DOHH2 (cell line): Measurements from ENCODE around the gene FHOD1.

Experiments
- H3F3A ChIP-seq: fragments of 200-600 bp; sonication (generic), shearing (Covaris generic); 2 replicates; pipeline ENCODE4 v1.6.0; 2016; ENCODE audit warnings: antibody characterized with exemption, mild to moderate bottlenecking; ENCODE audit not compliant: control insufficient read depth, insufficient read depth
- H3K27ac ChIP-seq: fragments of 200-600 bp; sonication (generic); 2 replicates; pipeline ENCODE4 v1.5.1; 2014; ENCODE audit warnings: low read depth, mild to moderate bottlenecking, low read length, moderate library complexity
- H3K27me3 ChIP-seq: fragments of 200-600 bp; sonication (generic); 2 replicates; pipeline ENCODE4 v1.6.1; 2014; ENCODE audit warnings: mild to moderate bottlenecking, low read length, mixed read lengths; ENCODE audit not compliant: control insufficient read depth
- H3K36me3 ChIP-seq: fragments of 200-600 bp; sonication (generic); 2 replicates; pipeline ENCODE4 v1.6.1; 2014; ENCODE audit warnings: mild to moderate bottlenecking, low read length, moderate library complexity, mixed read lengths; ENCODE audit not compliant: control insufficient read depth
- H3K4me1 ChIP-seq: fragments of 200-600 bp; sonication (generic); 2 replicates; pipeline ENCODE4 v1.6.1; 2014; ENCODE audit warnings: mild to moderate bottlenecking, low read length, mixed read lengths; ENCODE audit not compliant: control insufficient read depth
- H3K4me2 ChIP-seq: fragments of 200-600 bp; sonication (generic); 2 replicates; pipeline ENCODE4 v1.6.0; 2014; ENCODE audit warnings: mild to moderate bottlenecking, low read length, moderate library complexity
- H3K4me3 ChIP-seq: fragments of 200-600 bp; sonication (generic); 2 replicates; pipeline ENCODE4 v1.5.1; 2014; ENCODE audit warnings: mild to moderate bottlenecking, low read length, mixed read lengths
- H3K79me2 ChIP-seq: fragments of 200-600 bp; sonication (generic); 2 replicates; pipeline ENCODE4 v1.6.1; 2014; ENCODE audit warnings: mild to moderate bottlenecking, low read length, mixed read lengths; ENCODE audit not compliant: control insufficient read depth
- H3K9me2 ChIP-seq: fragments of 200-600 bp; sonication (generic); replicated peaks from 2 replicates; pipeline ENCODE4 v1.6.1; 2014; ENCODE audit warnings: mild to moderate bottlenecking, low read length, mixed read lengths; ENCODE audit not compliant: control insufficient read depth
- H3K9me3 ChIP-seq: fragments of 200-600 bp; sonication (generic); 2 replicates; pipeline ENCODE4 v1.6.1; 2014; ENCODE audit warnings: antibody characterized with exemption, low read length, mixed read lengths; ENCODE audit not compliant: control insufficient read depth, insufficient read depth
- H4K20me1 ChIP-seq: fragments of 200-600 bp; sonication (generic); 2 replicates; pipeline ENCODE4 v1.6.0; 2014; ENCODE audit warnings: low read depth, mild to moderate bottlenecking, antibody characterized with exemption, low read length, moderate library complexity; ENCODE audit not compliant: control insufficient read depth, insufficient read depth
- CTCF ChIP-seq: fragments of 200-600 bp; sonication (generic); IDR thresholded peaks from one replicate; pipeline ENCODE4 v1.5.1; 2014; ENCODE audit warnings: antibody characterized with exemption, mild to moderate bottlenecking, low read depth, low read length; ENCODE audit not compliant: poor library complexity, severe bottlenecking
- EZH2phosphoT487 ChIP-seq: fragments of 200-600 bp; sonication (generic); IDR thresholded peaks from 2 replicates; pipeline ENCODE4 v1.6.1; 2017; ENCODE audit warnings: borderline replicate concordance, mild to moderate bottlenecking, antibody characterized with exemption, low read length, moderate library complexity, mixed read lengths

The FHOD1 gene

GRCh38 chr16:67294171-67294757 is 47.0 kb upstream of the FHOD1 start:
- Histone ChIP-seq H3K9me3 (no peaks in the 10 kb centered on the region), H3K9me2 (no peaks in the 10 kb centered on the region), H3K4me1 (no peaks in the 10 kb centered on the region), H3K4me3 (no peak overlapping the region), H3K4me2 (no peak overlapping the region), H3F3A (no peaks in the 10 kb centered on the region), H3K36me3 (no peaks in the 10 kb centered on the region), H3K79me2 (no peaks in the 10 kb centered on the region), H3K27ac (no peak overlapping the region), H3K27me3 (peaks cover 19% of the 10 kb centered on the region; the same call in 1 of the 2 replicates), H4K20me1 (no peaks in the 10 kb centered on the region)
- TF ChIP-seq CTCF: no peak
- TF ChIP-seq EZH2phosphoT487: no peak

- Histone ChIP-seq H3K4me2 (no peak overlapping the region), H3K4me3 (no peak overlapping the region), H3K79me2 (no peaks in the 10 kb centered on the region), H3K9me2 (no peaks in the 10 kb centered on the region), H3K4me1 (no peaks in the 10 kb centered on the region), H3K36me3 (no peaks in the 10 kb centered on the region), H3F3A (no peaks in the 10 kb centered on the region), H3K27ac (no peak overlapping the region), H3K27me3 (peaks cover 11% of the 10 kb centered on the region; the same call in 1 of the 2 replicates), H3K9me3 (no peaks in the 10 kb centered on the region), H4K20me1 (no peaks in the 10 kb centered on the region)
- TF ChIP-seq CTCF (no peak), EZH2phosphoT487 (no peak)
Observed at GRCh38 chr16:67291461-67291860, 44.2 kb upstream of the FHOD1 start.

GRCh38 chr16:67287960-67288359 is 40.7 kb upstream of the FHOD1 start:
- Histone ChIP-seq H3F3A (no peaks in the 10 kb centered on the region), H3K4me2 (no peak overlapping the region), H3K79me2 (no peaks in the 10 kb centered on the region), H3K4me1 (no peaks in the 10 kb centered on the region), H3K4me3 (no peak overlapping the region), H4K20me1 (no peaks in the 10 kb centered on the region), H3K9me2 (no peaks in the 10 kb centered on the region), H3K27me3 (no peaks in the 10 kb centered on the region), H3K9me3 (no peaks in the 10 kb centered on the region), H3K27ac (no peak overlapping the region), H3K36me3 (no peaks in the 10 kb centered on the region)
- TF ChIP-seq EZH2phosphoT487 (no peak), CTCF (no peak)
